H1 (cell line): ENCODE results near the gene TMEM150B. TPM values are rescaled to one million over a fixed set of nuclear protein-coding genes. Genes with fewer than 3 reads are reported as not detected.

Source experiments
- CTCF ChIA-PET: fragments of 300-600 bp; sonication (Branson Sonifier 250); formaldehyde crosslinking; loops from one replicate; lab custom pipeline; 2021; ENCODE audit not compliant: partially characterized antibody; lab: Charles Lee
- POLR2A ChIA-PET: fragments of 300-600 bp; sonication (Branson Sonifier 250); formaldehyde crosslinking; loops from one replicate; lab custom pipeline; 2021; ENCODE audit warnings: inconsistent platforms; ENCODE audit not compliant: partially characterized antibody; lab: Charles Lee
- DNase-seq, 2 experiments: peaks; one replicate each; pipeline versions ENCODE4 v3.0.0 to v3.0.0-alpha.2; 2010 to 2022; ENCODE audit warnings: low spot score in 2 of 2, low read depth in 1 of 2, mixed read lengths in 1 of 2
- FAIRE-seq: peaks from 2 replicates; lab custom pipeline; 2011; peaks lifted over from hg19 to GRCh38; lab: Jason Lieb, UNC
- H2AFZ ChIP-seq: 2 replicates; pipeline ENCODE4 v1.8.1; 2012; ENCODE audit warnings: low read length, inconsistent platforms
- H2AK5ac ChIP-seq: 2 replicates; pipeline ENCODE4 v1.6.1; 2013; ENCODE audit warnings: low read depth, low read length
- H2BK120ac ChIP-seq: replicated peaks from 2 replicates; pipeline ENCODE3; 2013; ENCODE audit warnings: low read depth, low read length, inconsistent platforms
- H2BK12ac ChIP-seq: 2 replicates; pipeline ENCODE4 v1.6.1; 2013; ENCODE audit warnings: low read depth, low read length
- H2BK15ac ChIP-seq: 2 replicates; pipeline ENCODE4 v1.6.1; 2013; ENCODE audit warnings: low read length
- H2BK20ac ChIP-seq: 2 replicates; pipeline ENCODE4 v1.6.1; 2013; ENCODE audit warnings: low read length
- H2BK5ac ChIP-seq: 2 replicates; pipeline ENCODE4 v1.6.1; 2013; ENCODE audit warnings: low read depth, low read length
- H3K14ac ChIP-seq: 2 replicates; pipeline ENCODE4 v1.6.1; 2013; ENCODE audit warnings: inconsistent platforms; ENCODE audit not compliant: insufficient read length
- H3K18ac ChIP-seq: 2 replicates; pipeline ENCODE4 v1.6.1; 2013; ENCODE audit warnings: low read length; ENCODE audit errors: extremely low read depth
- H3K23ac ChIP-seq: 2 replicates; pipeline ENCODE4 v1.6.1; 2013; ENCODE audit warnings: inconsistent platforms; ENCODE audit not compliant: insufficient read length
- H3K23me2 ChIP-seq: 2 replicates; pipeline ENCODE4 v1.6.1; 2013; ENCODE audit warnings: low read depth, low read length
- H3K27ac ChIP-seq: 2 replicates; pipeline ENCODE4 v1.6.1; 2011; ENCODE audit warnings: low read depth, low read length, inconsistent platforms
- H3K27me3 ChIP-seq, 4 experiments: replicated peaks in 1 of 4; 1 replicate in 1 of 4; 2 replicates in 3 of 4; pipeline versions ENCODE4 v1.6.1 to v1.8.1; 2011 to 2013; ENCODE audit warnings: low read length in 3 of 4, mild to moderate bottlenecking in 3 of 4, inconsistent platforms in 2 of 4, mixed read lengths in 2 of 4, moderate library complexity in 1 of 4; ENCODE audit not compliant: control insufficient read depth in 3 of 4, insufficient read depth in 3 of 4; ENCODE audit errors: extremely low read depth in 1 of 4
- H3K36me3 ChIP-seq, 4 experiments: 2 replicates each; pipeline versions ENCODE4 v1.6.1 to v1.8.1; 2011 to 2013; ENCODE audit warnings: mild to moderate bottlenecking in 4 of 4, low read length in 3 of 4, moderate library complexity in 2 of 4, control low read depth in 1 of 4, inconsistent platforms in 1 of 4; ENCODE audit not compliant: insufficient read depth in 4 of 4, control insufficient read depth in 2 of 4
- H3K4ac ChIP-seq: replicated peaks from 2 replicates; pipeline ENCODE3; 2013; ENCODE audit warnings: low read length, low read depth, mixed read lengths, inconsistent platforms; ENCODE audit not compliant: insufficient read length
- H3K4me1 ChIP-seq, 4 experiments: replicated peaks in 1 of 4; 1 replicate in 1 of 4; 2 replicates in 3 of 4; pipeline versions ENCODE4 v1.6.1 to v1.8.1; 2011 to 2013; ENCODE audit warnings: low read length in 3 of 4, inconsistent platforms in 2 of 4, mixed read lengths in 1 of 4; ENCODE audit not compliant: insufficient read depth in 4 of 4, control insufficient read depth in 3 of 4
- H3K4me2 ChIP-seq, 2 experiments: 2 replicates each; pipeline versions ENCODE4 v1.6.1 to v1.8.1; 2011 to 2013; ENCODE audit warnings: low read depth in 2 of 2, low read length in 2 of 2, control low read depth in 1 of 2, inconsistent platforms in 1 of 2, mild to moderate bottlenecking in 1 of 2; ENCODE audit not compliant: insufficient read depth in 1 of 2
- H3K4me3 ChIP-seq, 4 experiments: fragments of 200-600, 300-600 bp in 1 of 4; sonication (generic), shearing (Covaris generic), sonication (Bioruptor Twin) in 1 of 4; 2 replicates each; pipeline versions ENCODE4 v1.5.1 to v1.8.1; 2011 to 2016; ENCODE audit warnings: low read length in 4 of 4, low read depth in 3 of 4, control low read depth in 2 of 4, inconsistent platforms in 2 of 4, mild to moderate bottlenecking in 2 of 4, mixed read lengths in 1 of 4, moderate library complexity in 1 of 4; ENCODE audit not compliant: insufficient read depth in 2 of 4; ENCODE audit errors: extremely low read depth in 1 of 4
- H3K56ac ChIP-seq: replicated peaks from 2 replicates; pipeline ENCODE3; 2013; ENCODE audit warnings: low read depth, mild to moderate bottlenecking, mixed read lengths, low read length, inconsistent platforms; ENCODE audit not compliant: insufficient read length
- H3K79me1 ChIP-seq: 2 replicates; pipeline ENCODE4 v1.6.1; 2013; ENCODE audit warnings: low read depth, low read length, control low read depth
- H3K79me2 ChIP-seq, 2 experiments: 2 replicates each; pipeline versions ENCODE4 v1.6.1 to v1.8.1; 2012 to 2013; ENCODE audit warnings: low read length in 2 of 2, mild to moderate bottlenecking in 2 of 2, inconsistent platforms in 1 of 2; ENCODE audit not compliant: insufficient read depth in 2 of 2, control insufficient read depth in 1 of 2
- H3K9ac ChIP-seq, 4 experiments: replicated peaks in 1 of 4; 1 replicate in 1 of 4; 2 replicates in 3 of 4; pipeline versions ENCODE4 v1.6.1 to v1.8.1; 2011 to 2013; ENCODE audit warnings: low read depth in 3 of 4, low read length in 3 of 4, control low read depth in 2 of 4, mild to moderate bottlenecking in 2 of 4, moderate library complexity in 2 of 4, inconsistent platforms in 1 of 4; ENCODE audit errors: extremely low read depth in 1 of 4
- H3K9me3 ChIP-seq, 2 experiments: 2 replicates each; pipeline versions ENCODE4 v1.6.1 to v1.8.1; 2012 to 2013; ENCODE audit warnings: mild to moderate bottlenecking in 2 of 2, moderate library complexity in 2 of 2, control low read depth in 1 of 2, inconsistent platforms in 1 of 2, low read depth in 1 of 2, low read length in 1 of 2, mixed read lengths in 1 of 2; ENCODE audit not compliant: insufficient read depth in 2 of 2
- H4K20me1 ChIP-seq, 2 experiments: replicated peaks in 1 of 2; 2 replicates each; pipeline versions ENCODE3 to v1.8.1; 2011 to 2013; ENCODE audit warnings: inconsistent platforms in 2 of 2, low read length in 2 of 2, mild to moderate bottlenecking in 1 of 2; ENCODE audit not compliant: insufficient read depth in 2 of 2, control insufficient read depth in 1 of 2
- H4K5ac ChIP-seq: 2 replicates; pipeline ENCODE4 v1.6.1; 2013; ENCODE audit warnings: low read length, low read depth, mixed read lengths, inconsistent platforms; ENCODE audit not compliant: insufficient read length
- H4K8ac ChIP-seq: 2 replicates; pipeline ENCODE4 v1.8.0; 2013; ENCODE audit warnings: mild to moderate bottlenecking, moderate library complexity, low read length, inconsistent platforms; ENCODE audit not compliant: insufficient read depth; ENCODE audit errors: extremely low read depth
- H4K91ac ChIP-seq: replicated peaks from 2 replicates; pipeline ENCODE3; 2013; ENCODE audit warnings: low read length, mixed read lengths, inconsistent platforms; ENCODE audit not compliant: insufficient read length
- ASH2L ChIP-seq: fragments of 200-600, 300-600 bp; sonication (generic); IDR thresholded peaks from one replicate; pipeline ENCODE4 v1.7.1; 2017; ENCODE audit warnings: low read length
- CEBPB ChIP-seq: IDR thresholded peaks from 2 replicates; pipeline ENCODE4 v1.6.1; 2012; ENCODE audit warnings: low read depth, low read length
- CREB1 ChIP-seq: IDR thresholded peaks from 2 replicates; pipeline ENCODE4 v1.6.1; 2012; ENCODE audit warnings: inconsistent platforms
- CTBP2 ChIP-seq: IDR thresholded peaks from 2 replicates; pipeline ENCODE4 v1.7.0; 2011; ENCODE audit warnings: borderline replicate concordance, mild to moderate bottlenecking, moderate library complexity, mixed read lengths, low read length; ENCODE audit not compliant: insufficient read depth, insufficient read length
- EGR1 ChIP-seq: IDR thresholded peaks from 2 replicates; pipeline ENCODE4 v1.6.1; 2011; ENCODE audit warnings: low read depth, low read length, borderline replicate concordance
- HDAC2 ChIP-seq, 2 experiments: fragments of 300-600 bp in 1 of 2; sonication (generic) in 1 of 2; IDR thresholded peaks; 2 replicates each; pipeline ENCODE4 v1.6.1; 2011 to 2012; ENCODE audit warnings: low read depth in 2 of 2, low read length in 2 of 2, mild to moderate bottlenecking in 2 of 2, moderate library complexity in 2 of 2, borderline replicate concordance in 1 of 2, inconsistent platforms in 1 of 2
- KDM1A ChIP-seq: fragments of 200-600, 300-600 bp; sonication (generic); IDR thresholded peaks from 2 replicates; pipeline ENCODE4 v1.7.1; 2016; ENCODE audit warnings: mild to moderate bottlenecking, low read length, borderline replicate concordance
- RAD21 ChIP-seq, 2 experiments: IDR thresholded peaks in 1 of 2; conservative IDR thresholded peaks in 1 of 2; 2 replicates each; pipeline ENCODE4 v1.6.1; 2011; ENCODE audit warnings: low read depth in 2 of 2, low read length in 2 of 2, improper control_type of control experiment in 1 of 2, inconsistent platforms in 1 of 2, mild to moderate bottlenecking in 1 of 2, moderate library complexity in 1 of 2
- WGBS, 2 experiments: shearing (Covaris generic) in 1 of 2; methylation state at CpG; one replicate each; pipeline versions ENCODE4 v1.1.6 to v1.1.7; 2013 to 2015; ENCODE audit warnings: low lambda C conversion rate in 2 of 2, mixed read lengths in 2 of 2, inconsistent platforms in 1 of 2, low coverage in 1 of 2, missing lambda C conversion rate in 1 of 2; ENCODE audit not compliant: insufficient replicate concordance in 2 of 2, insufficient coverage in 1 of 2, insufficient read length in 1 of 2; ENCODE audit errors: extremely low coverage in 1 of 2, missing lambda C conversion rate in 1 of 2; 5-methylcytosine and 5-hydroxymethylcytosine counted together
- polyA plus RNA-seq, 7 experiments: library from polyadenylated mRNA; depleted of rRNA in 3 of 7; stranded (reverse) in 5 of 7; unstranded in 2 of 7; fragments of >200 nt in 5 of 7; fragments of 200-250 nt in 2 of 7; gene quantifications; 1 replicate in 5 of 7; 2 replicates in 1 of 7; 4 replicates in 1 of 7; pipeline versions ENCODE4 v1.2.1 to v1.2.3, GENCODE V29; 2011 to 2013; ENCODE audit warnings: missing spikeins in 2 of 7, mixed read lengths in 2 of 7
- total RNA-seq: library from RNA; stranded (reverse); fragmentation: NEBNext Ultra II Directional; extraction: Animal tissue kit (Norgen Biotek cat#: 25700); gene quantifications from 2 replicates; pipeline ENCODE4 v1.2.1, GENCODE V29; 2021

The TMEM150B gene
- total and polyA plus RNA-seq, 2 of the 8 experiments (the other 6 are each of a cell fraction or from before 2014, with no cell fraction given), result 0.41 to 0.91 TPM

- Histone ChIP-seq H3K27me3 (no peaks in the 10 kb centered on the region), H4K20me1 (no peaks in the 10 kb centered on the region), H2AFZ (no peak within 1 kb of the TSS), H3K36me3 (peaks cover 0 to 7% (median 3%) of the 10 kb centered on the region in 4 experiments; a peak in 5 of 8 replicates), H3K23ac (no peak within 1 kb of the TSS), H2AK5ac (no peak within 1 kb of the TSS), H4K8ac (no peak within 1 kb of the TSS), H4K91ac (no peak within 1 kb of the TSS), H4K5ac (no peak within 1 kb of the TSS), H2BK20ac (peak within 1 kb of the TSS; percentile 55; the same call in 1 of the 2 replicates), H2BK5ac (peak within 1 kb of the TSS; percentile 63; the same call in 1 of the 2 replicates), H3K79me2 (peaks cover 3 to 16% of the 10 kb centered on the region in 2 experiments; a peak in 3 of 4 replicates), H3K56ac (no peak within 1 kb of the TSS), H3K79me1 (peaks cover 15% of the 10 kb centered on the region), H2BK12ac (peak within 1 kb of the TSS; percentile 77; the same call in 1 of the 2 replicates), H3K4me3 (peak within 1 kb of the TSS; percentile 35 to 69 (median 45)), H2BK15ac (peak within 1 kb of the TSS; percentile 88; the same call in 1 of the 2 replicates), H2BK120ac (no peak within 1 kb of the TSS), H3K4me1 (peaks cover 3 to 18% (median 8%) of the 10 kb centered on the region in 4 experiments), H3K9me3 (no peaks in the 10 kb centered on the region; a peak in 1 of 4 replicates), H3K14ac (no peak within 1 kb of the TSS), H3K27ac (no peak within 1 kb of the TSS; the same call in 1 of the 2 replicates), H3K18ac (peak within 1 kb of the TSS; percentile 71), H3K4ac (peak within 1 kb of the TSS; percentile 46), H3K4me2 (peak within 1 kb of the TSS; percentile 64 to 72), H3K23me2 (peaks cover 11% of the 10 kb centered on the region; the same call in 1 of the 2 replicates), H3K9ac (peak within 1 kb of the TSS in 1 of 4 experiments; percentile 45; a peak in 1 of 7 replicates)
- ChIA-PET POLR2A (interaction anchor here (1.0 to 5.9 kb wide), 8 partner anchors 23 to 165 kb away, joined by 3 to 28 read pairs (median 4); partner anchors contain the start of genes PPP6R1, TMEM238 and UBE2S), CTCF (interaction anchor here (0.9 to 3.0 kb wide), 4 partner anchors 8 to 100 kb away, joined by 3 to 8 read pairs (median 4); partner anchors contain the start of gene TMEM238)
- DNase-seq (peak in 1 of 2 experiments; percentile 86), FAIRE-seq (no peak)
- TF ChIP-seq CTBP2 (no peak), CREB1 (peak; percentile 65), KDM1A (peak; percentile 63; the same call in 1 of the 2 replicates), CEBPB (no peak), RAD21 (IDR thresholded peaks at IDR 0.05 in 1 of 2, conservative IDR thresholded peaks at IDR 0.05 in 1 of 2; ENCODE audit: low read depth in 2 of 2, low read length in 2 of 2) (no peak), HDAC2 (IDR thresholded peaks at IDR 0.05; ENCODE audit: borderline replicate concordance in 1 of 2, low read depth in 2 of 2, low read length in 2 of 2) (no peak), ASH2L (no peak), EGR1 (no peak)
- 71% methylated on average over 4 of the region's 44 CpGs; no CpG with 5 or more reads in 1 of the 2 experiments for WGBS, 2 experiments
These were observed 41.4 kb downstream of the TMEM150B start, which contains the start of gene BRSK1 for GRCh38 chr19:55283548-55284377. Gene BRSK1, plus strand, starts transcription at chr19:55283997. Its CDS starts 446 bp downstream, at chr19:55284443.
